ENCODE results near the gene MADD. TPM values are rescaled to one million over a fixed set of nuclear protein-coding genes. Genes with fewer than 3 reads are reported as not detected.
A peak's percentile ranks its signal among the peaks of the same experiment; 100 is the strongest.

The MADD gene
- total RNA-seq, 4 donors from 2014 or later: 47.8 to 83.2 (median 72.9) TPM

DNA sequence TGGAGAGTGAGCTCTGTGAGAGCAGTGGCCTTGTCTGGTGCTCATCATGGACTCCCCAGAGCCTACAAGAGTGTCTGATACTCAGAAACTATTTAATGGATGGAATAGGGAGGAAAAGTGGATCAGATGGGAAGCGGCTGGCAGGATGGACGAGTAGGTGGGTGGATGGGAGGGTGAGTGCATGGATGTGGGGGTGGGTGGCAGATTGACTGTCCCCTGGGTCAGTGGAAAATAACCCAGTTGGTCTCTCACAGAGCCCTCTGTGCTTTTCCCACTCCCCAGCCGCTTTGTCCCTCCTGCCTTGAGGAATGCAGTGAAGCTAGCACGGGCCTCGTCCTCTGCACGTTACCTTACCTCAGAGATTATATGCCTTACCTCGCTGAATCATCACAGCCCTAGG, 102.5 kb downstream of the MADD start:
- Histone ChIP-seq H3K27ac (no peak overlapping the region), H3K4me3 (no peak overlapping the region), H3K27me3 (no peaks in the 10 kb centered on the region), H3K9me3 (no peaks in the 10 kb centered on the region), H3K36me3 (no peaks in the 10 kb centered on the region), H3K4me1 (peaks cover 0 to 6% (median 0%) of the 10 kb centered on the region in 4 donors)
- no peak for TF ChIP-seq POLR2A (IDR thresholded peaks at IDR 0.05)
- TF ChIP-seq, protein P1, sequence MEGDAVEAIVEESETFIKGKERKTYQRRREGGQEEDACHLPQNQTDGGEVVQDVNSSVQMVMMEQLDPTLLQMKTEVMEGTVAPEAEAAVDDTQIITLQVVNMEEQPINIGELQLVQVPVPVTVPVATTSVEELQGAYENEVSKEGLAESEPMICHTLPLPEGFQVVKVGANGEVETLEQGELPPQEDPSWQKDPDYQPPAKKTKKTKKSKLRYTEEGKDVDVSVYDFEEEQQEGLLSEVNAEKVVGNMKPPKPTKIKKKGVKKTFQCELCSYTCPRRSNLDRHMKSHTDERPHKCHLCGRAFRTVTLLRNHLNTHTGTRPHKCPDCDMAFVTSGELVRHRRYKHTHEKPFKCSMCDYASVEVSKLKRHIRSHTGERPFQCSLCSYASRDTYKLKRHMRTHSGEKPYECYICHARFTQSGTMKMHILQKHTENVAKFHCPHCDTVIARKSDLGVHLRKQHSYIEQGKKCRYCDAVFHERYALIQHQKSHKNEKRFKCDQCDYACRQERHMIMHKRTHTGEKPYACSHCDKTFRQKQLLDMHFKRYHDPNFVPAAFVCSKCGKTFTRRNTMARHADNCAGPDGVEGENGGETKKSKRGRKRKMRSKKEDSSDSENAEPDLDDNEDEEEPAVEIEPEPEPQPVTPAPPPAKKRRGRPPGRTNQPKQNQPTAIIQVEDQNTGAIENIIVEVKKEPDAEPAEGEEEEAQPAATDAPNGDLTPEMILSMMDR (IDR thresholded peaks at IDR 0.05): no peak
- DNase-seq: no peak

DNA sequence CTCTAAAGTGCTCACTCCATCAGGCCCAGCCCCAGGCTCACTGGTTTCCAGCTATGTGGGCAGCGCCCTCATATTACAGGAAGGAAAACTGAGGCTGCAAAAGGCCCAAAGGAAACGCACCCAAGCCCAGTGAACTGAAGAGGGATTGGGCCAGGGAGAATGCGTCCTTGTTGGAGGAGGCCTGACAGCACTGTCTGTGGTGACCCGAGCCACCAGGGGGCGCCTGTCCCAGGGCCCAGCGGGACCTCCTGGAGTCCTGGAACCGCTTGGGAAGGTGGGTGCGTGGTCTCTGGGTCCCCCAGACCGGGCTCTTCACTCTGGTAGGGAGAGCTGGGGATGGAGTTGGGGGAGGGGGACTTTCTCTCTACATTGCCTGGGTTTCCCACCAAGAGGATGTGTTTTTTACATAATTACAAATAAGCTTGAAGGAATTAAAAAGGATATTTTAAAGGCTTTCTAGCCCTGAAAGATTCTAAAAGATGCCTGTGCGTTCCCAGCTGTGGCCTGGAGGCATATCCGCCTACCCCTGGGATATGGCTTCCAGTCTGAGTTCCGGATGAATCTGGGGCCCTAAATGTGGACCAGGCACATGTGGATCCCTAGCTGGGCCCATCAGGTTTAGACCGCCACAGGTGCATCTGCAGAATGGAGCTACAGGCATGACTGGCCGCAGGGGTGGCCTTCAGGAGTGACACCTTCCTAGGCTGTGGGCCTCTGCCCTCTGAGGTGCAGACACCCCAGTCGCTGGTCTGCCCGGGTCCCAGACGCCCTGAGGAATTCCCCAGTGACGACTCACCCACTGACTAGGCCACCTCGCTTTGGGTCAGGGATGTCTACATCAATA, 104.2 kb downstream of the MADD start:
- Histone ChIP-seq H3K27ac (peak overlapping the region in 1 of 4 donors; percentile 50), H3K4me3 (no peak overlapping the region), H3K36me3 (no peaks in the 10 kb centered on the region), H3K4me1 (peaks cover 0 to 13% (median 1%) of the 10 kb centered on the region in 4 donors), H3K27me3 (no peaks in the 10 kb centered on the region), H3K9me3 (no peaks in the 10 kb centered on the region)
- TF ChIP-seq, protein P1 (IDR thresholded peaks at IDR 0.05): peak; percentile 85 to 98 (median 88)
- no peak for TF ChIP-seq POLR2A (IDR thresholded peaks at IDR 0.05)
- DNase-seq: peak; percentile 82 to 93 (median 87)

DNA sequence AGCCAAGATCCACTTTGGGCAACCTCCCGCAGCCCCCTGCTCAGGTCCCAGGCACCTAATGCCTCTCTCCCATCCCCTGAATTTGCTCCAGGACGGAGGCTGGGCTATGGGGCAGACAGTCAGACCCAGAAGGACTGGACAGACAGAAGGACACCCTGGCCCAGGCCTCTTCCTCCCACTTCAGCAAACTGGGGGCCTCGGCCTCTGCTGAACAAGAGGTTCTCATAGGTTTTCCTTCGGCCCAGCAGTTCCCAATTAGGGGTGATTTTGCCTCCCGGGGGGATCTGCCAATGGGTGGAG, 104.7 kb downstream of the MADD start:
- peaks cover 0 to 13% (median 1%) of the 10 kb centered on the region in 4 donors for H3K4me1 ChIP-seq
- peak overlapping the region in 1 of 4 donors; percentile 50 for H3K27ac ChIP-seq
- no peak overlapping the region for H3K4me3 ChIP-seq
- no peak for DNase-seq
- H3K27me3 ChIP-seq: no peaks in the 10 kb centered on the region
- TF ChIP-seq, protein P1 (IDR thresholded peaks at IDR 0.05): no peak
- no peaks in the 10 kb centered on the region for H3K36me3 ChIP-seq
- no peaks in the 10 kb centered on the region for H3K9me3 ChIP-seq

DNA sequence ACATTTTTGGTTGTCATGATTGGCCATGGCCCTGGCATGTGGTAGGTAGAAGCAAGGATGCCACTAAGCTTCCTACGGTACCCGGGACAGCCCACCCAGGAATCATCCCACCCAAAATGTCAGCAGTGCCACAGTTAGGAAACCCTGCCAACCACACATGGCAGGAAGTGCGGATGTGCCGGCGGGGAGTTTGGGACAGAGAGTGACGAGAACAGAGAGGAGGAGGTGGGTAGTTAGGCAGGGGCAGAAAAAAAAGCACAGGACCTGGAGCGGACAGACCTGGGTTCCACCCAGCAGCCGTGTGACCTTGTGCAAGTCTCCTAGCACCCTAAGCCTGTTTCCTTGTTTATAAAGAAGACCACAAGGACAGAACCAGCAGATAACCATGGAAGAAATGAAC, 105.1 kb downstream of the MADD start:
- peak in 1 of 3 donors; percentile 42 for DNase-seq
- Histone ChIP-seq H3K27me3 (no peaks in the 10 kb centered on the region), H3K27ac (no peak overlapping the region), H3K9me3 (no peaks in the 10 kb centered on the region), H3K4me3 (no peak overlapping the region), H3K4me1 (peaks cover 0 to 13% (median 1%) of the 10 kb centered on the region in 4 donors), H3K36me3 (no peaks in the 10 kb centered on the region)
- no peak for TF ChIP-seq POLR2A (IDR thresholded peaks at IDR 0.05)
- TF ChIP-seq, protein P1 (IDR thresholded peaks at IDR 0.05): no peak

DNA sequence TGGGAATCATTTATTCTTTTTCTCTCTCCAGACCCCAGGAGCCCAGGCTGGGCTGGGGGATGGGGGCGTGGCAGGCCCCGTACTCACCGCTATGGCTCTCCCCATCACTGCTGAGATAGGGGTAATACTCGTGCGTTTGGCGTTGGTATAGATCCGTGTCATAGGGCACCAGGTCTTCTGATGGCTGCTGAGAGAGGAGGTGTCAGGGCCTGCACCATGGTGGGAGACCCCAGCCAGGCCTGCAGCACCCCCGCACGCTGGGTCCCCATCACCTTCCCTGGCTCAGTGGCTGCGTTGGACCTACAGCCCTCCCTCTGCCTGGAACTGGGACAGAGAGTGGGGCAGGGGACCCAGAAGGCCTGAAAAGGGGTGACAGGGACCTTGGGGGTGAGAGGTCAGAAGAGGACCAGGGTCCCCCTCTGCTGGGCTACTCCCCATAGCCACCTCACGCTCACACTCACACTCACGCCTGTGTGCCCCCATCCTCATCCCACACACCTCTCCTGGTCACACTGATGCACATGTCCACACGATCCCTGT, 105.7 kb downstream of the MADD start:
- Histone ChIP-seq H3K27me3 (no peaks in the 10 kb centered on the region), H3K4me3 (peak overlapping the region in 1 of 4 donors; percentile 40), H3K4me1 (peaks cover 0 to 13% (median 1%) of the 10 kb centered on the region in 4 donors), H3K36me3 (no peaks in the 10 kb centered on the region), H3K9me3 (no peaks in the 10 kb centered on the region), H3K27ac (no peak overlapping the region)
- no peak for TF ChIP-seq POLR2A (IDR thresholded peaks at IDR 0.05)
- TF ChIP-seq, protein P1 (IDR thresholded peaks at IDR 0.05): no peak
- DNase-seq: no peak
